Measurements from ENCODE around the gene HDAC8.
"Not testable (repeated sequence)": the region's sequence is repeated elsewhere in the genome, so short reads cannot be mapped to it uniquely, and the experiment has no call there.

Gene HDAC8

DNA sequence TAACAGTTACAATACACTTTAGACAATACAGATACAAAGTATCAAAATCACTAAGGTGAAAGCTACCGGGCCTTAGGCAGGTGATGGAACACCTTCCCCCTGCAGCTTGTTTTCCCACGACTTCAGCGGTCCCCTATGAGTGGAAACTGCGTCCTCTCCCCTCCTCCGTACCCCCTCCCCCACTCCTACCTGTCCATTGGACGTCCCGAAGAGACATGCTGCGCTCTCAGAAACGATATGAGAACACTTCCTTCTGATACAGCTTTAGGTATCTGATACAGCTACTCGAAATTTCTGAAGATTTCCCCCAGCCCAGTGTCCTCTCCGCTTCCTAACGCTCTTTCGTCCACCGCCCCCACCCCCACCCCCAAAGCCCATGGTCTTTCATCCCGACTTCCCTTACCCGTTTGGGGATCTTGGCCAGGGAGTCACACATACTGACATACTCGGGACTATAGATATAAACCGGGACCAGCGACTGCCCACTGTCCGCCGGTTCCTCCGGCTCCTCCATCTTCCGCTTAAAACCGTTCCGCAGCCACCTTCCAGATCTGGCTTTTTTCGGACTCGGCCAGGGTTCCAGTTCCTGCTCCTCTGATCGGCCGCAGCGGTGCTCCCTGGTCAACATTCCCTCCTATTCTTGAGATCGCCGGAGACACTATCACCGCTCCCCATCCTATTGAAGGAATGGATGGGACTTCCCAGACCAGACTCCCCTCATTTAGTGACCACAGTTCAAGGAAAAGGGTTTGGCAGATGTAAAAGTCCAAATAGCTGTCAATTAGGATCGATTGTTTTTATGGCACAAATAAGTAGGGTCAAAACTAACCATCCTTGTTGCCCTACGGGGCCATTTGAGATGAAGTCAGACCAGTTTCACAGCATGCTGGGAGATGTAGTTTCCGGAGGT lies at the start of gene HDAC8:
Gene HDAC8 (minus strand): TSS at position 596 of the 910 bp plus-strand sequence. CDS start 82 bp downstream, at position 514.
- DNase-seq, result peak; percentile 85

DNA sequence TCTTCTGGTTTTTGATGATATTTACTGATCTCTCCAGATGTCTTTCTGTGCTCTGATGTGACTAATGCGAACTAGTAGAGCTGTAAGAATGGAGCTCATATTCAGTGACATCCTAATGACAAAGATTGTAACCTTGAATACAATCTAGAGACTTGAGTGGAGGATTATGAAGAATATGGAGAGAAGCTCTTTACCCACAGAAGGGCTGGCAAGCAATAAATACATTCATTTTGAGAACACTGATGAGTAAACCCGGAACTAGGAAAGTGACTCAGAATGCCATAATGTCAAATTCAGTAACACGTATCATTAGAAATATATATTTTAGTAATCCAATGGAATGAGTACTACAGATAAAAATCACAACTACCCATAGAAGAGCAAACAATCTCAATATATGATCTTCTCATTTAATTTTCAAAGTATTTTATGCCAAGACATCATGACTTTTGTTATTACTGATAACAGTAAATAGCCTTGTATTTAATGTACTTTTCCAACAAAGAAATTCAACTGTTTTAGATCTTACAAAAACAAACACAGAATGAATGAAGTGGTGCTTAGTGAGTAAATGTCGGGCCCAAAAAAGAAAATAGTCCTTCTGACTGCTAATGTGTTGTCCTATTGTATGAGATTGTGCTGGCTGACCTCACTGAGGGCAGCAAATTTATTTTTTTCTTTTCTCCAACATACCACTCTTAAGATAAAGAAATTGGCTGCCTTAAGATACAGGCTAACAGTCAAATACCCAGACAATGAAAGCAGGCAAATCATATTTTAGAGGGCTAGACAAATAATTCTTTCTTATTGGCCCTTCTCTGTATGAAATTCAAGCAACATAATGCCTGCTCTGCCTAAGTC lies 49.2 kb upstream of the HDAC8 start:
- no peak for DNase-seq

DNA sequence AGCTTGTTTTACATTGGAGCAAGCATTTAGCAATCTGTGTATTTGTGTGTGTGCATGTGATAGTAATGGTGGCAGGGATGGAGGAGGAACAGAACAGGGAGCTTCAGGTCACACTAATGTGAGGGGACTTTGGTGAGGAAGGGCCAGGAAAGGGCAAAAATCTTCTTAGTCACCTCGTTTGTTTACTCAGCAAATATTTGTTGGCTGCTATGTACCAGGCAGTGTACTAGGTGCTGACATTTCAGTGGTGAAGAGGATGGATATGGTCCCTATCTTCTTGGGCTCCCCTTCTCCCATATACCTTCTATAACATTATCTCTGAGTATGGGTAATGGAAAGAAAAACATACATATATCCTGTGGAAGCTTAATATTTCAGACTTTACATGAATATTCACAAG lies 48.5 kb upstream of the HDAC8 start:
- no peak for DNase-seq

DNA sequence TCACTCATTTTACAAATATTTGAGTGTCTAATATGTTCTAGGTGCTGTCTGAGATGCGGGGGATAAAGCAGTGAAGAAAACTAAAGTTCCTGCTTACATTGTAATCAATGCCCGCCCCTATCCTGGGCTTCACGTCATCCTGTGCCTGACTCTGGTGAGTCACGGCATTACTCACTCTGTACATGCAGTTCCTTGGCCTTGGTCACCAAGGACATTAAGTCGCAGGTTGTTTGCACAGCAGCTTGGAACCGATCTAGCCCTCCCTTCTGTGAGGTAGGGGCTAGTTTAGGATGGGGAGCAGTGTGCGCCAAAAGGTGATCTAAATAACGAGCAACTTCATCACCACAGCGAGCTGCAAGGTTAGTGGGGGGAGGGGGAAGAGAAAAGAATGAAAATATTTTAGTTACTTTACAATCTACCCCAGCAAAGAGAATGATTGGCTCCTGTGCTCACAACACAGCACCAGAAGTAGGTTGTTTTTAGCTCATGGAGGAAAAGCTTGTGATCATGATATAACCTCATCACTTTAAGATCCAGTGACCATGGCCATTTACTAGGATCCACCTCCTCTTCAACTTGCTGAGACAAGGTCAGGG lies 48.0 kb upstream of the HDAC8 start:
- no peak for DNase-seq

DNA sequence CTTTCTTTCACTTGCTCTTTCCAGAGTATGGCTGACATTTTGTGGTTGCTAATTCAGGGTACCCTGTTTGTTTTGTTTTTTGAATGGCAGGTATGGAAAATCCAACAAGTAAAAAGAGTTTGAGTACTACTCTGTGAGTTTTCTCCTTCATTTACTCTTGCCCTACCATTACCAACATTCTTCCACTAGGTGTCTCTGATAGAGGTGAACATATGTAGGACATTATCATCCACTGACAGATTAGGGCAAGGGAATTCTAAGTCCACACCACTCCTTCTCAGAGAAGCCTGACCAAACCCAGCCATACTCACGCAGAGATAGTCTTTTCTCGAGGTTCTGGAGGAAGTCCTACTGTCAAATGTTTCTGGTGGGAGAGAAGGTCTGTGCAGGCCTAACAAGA lies 36.7 kb upstream of the HDAC8 start:
- DNase-seq, result peak; percentile 31

DNA sequence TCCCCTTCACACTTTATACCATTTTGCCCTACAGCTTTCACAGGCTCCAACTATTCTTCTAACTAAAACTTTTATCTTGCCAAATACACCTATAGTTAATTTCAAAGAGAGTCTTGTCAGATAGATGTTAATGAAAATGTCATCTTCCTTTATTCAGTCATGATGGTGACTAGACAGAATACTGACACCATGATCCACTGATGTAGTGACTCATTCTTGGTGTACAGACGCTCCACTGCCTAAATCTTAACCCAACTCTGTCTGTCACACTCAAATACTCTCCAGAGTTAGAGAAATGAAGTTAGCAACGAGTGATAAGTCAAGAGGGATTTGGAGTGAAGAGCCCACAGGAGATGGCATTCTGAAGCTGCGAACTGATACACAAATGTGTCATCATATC lies 32.1 kb upstream of the HDAC8 start:
- no peak for DNase-seq

DNA sequence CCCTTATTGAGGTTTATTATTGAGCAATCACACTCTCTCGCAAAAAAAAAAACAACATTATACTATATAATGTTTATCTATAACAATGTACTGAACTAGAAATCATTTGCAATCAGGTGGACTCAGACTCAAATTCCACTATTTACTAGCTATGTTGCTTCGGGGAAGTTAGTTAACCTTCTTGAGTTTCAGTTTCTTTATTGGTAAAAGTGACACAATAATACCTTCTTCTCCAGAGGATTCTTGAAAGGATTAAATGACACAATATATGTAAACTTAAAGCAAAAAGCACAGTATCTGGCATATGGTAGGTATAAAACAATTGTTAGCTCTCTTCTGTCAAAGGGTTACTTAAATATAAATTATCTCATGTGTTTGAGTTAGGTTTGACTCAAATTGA lies 31.5 kb upstream of the HDAC8 start:
- DNase-seq, result no peak

DNA sequence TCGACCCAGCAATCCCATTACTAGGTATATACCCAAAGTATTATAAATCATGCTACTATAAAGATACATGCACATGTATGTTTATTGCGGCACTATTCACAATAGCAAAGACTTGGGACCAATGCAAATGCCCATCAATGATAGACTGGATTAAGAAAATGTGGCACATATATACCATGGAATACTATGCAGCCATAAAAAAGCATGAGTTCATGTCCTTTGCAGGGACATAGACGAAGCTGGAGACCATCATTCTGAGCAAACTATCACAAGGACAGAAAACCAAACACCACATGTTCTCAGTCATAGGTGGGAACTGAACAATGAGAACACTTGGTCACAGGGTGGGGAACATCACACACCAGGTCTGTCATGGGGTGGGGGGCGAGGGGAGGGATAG lies 18.4 kb upstream of the HDAC8 start:
- not testable (repeated sequence) for DNase-seq

DNA sequence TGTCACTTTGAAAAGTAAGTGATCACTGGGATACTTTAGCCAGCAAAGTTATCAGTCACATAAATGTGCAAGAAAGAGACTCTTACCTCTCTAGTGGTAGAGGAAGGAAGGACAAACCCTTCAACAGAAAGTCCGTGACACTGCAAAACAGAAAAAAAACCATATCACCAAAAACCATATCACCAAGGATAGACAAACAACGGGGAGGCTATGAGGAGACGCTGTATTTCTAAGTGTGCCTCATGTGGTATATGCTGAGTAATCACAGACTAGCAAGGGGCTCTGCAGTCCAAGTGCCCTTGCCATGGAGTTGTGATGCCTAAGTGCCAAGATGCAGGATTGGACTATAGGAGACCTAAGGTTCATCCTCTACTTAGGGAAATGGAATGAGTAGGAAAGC lies 11.5 kb upstream of the HDAC8 start:
- no peak for DNase-seq

DNA sequence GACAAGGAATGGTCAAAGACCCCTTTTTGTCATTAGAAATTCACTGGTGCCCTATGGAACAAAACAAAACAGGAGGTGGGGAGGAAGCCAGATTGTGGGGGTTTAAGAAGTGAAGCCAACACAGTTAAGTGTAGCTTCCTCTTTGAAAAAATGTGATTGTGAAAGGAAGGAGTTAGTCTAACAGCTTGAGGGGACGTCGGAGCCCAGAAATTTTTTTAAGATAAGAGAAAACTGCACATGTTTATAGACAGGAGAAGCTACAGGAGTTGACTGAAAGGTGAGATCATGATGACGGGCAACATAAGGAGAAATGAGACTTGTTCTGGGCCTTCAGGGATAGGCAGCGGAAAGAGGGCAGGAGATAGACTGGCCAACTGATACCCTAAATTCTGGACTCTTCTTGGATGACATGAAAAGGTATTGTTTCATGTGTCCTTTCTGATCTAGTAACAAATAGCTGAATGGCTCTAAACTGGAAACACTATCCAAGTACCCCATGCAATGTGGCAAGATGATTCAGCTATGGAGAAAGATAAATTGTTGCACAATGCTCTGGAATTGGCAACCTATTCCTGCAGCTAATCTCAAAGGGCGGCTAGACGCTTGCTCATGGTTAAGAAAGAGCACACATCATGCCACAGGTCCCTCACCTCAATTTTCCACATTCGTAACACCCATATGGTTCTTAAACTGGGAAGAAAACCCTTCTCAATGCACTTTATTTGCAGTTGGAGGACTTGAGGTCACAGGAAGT lies 3.7 kb upstream of the HDAC8 start:
- DNase-seq, result no peak

DNA sequence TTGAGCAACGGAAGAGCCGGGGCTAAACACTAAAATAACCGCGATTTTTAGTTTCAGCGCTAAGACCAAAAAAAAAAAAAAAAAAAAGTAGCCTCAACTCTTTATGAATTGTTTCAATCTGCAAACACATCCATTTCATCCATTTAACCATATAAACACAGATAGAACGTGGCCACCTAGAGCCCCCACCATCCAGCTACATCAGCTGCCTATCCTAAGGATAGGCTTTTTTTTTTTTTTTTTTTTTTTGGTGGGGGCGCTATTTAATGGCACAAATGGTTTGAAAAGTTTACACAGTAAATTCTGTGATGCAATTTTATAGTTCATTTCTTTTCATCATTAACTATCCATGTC lies 492 bp upstream of the HDAC8 start:
- no peak for DNase-seq

DNA sequence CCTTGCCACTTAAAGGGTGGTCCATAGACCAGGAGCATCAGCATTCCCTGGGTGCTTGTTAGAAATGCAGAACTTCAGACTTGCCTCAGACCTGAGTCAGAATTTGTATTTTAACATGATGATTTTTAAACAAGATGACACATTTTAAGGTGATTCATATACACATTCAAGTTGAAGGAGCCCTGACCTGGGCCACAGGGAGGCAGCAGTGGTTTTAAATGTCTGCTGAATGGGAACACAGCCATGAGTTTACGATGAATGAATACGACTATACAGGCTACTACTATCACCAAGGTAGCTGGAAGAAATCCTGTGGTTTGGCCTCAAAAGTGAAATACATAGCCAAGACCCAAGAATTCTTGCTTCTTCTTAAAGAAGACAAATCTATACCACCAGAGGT lies 2.9 kb downstream of the HDAC8 start:
- no peak for DNase-seq

DNA sequence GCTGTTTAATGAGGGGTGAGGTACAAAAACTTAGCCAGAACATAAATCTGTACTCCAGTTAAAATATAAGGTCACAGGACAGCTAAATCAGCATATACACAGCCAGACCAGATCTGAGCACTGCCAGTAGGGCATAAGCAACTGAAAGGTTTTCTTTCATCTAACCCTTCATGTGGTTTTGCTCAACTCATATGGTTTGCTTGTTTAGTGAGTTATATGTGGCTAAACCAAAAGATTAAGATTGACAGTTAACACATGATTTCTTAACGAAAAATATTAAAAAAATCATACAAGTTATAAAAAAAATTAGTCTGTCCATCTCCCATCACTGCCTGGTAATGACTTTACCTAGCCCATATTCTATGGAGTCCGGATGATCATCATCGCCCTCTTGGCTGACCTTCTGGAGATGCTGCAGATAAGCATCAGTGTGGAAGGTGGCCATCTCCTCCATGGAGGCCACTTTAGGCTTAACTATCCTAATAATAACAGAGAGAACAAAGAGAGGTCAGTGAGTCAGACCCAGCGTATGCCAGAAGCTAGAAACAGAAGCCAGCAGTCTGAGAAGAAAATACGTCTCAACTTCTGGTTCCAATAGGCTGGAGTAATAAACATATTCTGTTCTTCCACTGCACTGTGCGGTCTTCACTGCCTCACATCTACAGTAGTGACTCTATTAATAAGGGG lies 4.1 kb downstream of the HDAC8 start:
- no peak for DNase-seq

DNA sequence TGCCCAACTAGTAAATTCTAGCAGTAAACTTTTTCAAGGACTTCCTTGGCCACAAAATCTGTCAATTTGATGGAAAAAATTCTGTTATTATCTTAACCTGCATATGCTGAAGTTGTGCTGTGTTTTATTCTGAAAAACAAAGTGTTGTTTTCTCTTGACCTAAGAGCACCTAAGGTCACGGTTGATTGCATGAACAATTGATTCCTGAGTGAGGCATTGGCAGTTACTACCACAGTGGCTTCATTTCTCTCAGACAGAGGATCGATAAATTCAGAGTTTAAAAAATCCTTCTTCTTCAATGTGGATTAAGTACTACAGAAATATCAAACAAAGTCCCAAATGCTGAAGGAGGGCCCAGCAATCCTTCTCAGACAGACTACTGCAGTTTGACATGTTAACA lies 6.2 kb downstream of the HDAC8 start:
- DNase-seq, result no peak

DNA sequence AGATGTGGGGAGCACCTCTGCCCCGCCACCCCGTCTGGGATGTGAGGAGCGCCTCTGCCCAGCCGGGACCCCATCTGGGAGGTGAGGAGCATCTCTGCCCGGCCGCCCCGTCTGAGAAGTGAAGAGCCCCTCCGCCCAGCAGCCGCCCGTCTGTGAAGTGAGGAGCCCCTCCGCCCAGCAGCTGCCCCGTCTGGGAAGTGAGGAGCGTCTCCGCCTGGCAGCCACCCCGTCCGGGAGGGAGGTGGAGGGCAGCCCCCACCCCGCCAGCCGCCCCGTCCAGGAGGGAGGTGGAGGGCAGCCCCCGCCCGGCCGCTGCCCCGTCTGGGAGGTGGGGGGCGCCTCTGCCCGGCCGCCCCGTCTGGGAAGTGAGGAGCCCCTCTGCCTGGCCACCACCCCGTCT lies 13.0 kb downstream of the HDAC8 start:
- DNase-seq, result not testable (repeated sequence)

DNA sequence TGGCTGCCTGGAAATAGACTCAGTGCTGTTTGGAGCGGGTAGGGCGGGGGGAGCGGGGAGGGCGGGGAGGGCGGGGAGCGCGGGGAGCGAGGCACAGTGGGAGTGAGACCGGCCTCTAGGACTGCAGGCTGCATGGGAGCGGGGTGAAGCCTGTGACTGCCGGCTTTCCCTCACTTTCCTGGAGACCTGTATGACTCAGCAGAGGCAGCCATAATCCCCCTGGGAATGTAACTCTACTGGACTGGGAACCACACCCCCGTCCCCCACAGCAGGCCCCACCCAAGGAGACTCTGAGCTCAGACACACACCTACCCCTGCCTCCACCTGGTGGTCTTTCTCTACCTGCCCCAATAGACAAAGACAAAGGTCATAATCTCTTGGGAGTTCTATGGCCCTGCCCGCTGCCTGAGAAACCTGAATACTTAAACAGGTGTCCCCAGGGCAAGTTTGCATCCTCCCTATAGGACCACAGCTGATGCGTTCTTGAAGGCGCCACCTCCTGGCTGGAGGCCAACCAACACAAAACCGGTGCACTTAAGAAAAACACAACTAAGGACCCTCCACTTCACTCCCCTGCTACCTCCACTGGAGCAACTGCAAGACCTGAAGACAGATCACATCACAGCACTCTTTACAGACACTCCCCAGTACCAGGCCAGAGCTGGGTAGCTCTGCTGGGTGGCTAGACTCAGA lies 18.0 kb downstream of the HDAC8 start:
- DNase-seq, result peak; percentile 42

DNA sequence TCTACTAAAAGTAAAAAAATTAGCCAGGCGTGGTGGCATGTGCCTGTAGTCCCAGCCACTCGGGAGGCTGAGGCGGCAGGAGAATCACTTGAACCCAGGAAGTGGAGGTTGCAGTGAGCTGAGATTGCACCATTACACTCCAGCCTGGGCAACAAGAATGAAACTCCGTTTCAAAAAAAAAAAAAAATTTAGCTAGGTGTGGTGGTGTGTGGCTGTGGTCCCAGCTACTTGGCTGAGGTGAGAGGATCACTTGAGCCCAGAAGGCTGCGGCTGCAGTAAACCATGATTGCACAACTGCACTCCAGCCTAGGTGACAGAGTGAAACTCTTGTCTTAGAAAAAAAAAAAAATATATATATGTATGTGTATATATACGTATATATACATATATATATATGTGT lies 20.2 kb downstream of the HDAC8 start:
- not testable (repeated sequence) for DNase-seq

DNA sequence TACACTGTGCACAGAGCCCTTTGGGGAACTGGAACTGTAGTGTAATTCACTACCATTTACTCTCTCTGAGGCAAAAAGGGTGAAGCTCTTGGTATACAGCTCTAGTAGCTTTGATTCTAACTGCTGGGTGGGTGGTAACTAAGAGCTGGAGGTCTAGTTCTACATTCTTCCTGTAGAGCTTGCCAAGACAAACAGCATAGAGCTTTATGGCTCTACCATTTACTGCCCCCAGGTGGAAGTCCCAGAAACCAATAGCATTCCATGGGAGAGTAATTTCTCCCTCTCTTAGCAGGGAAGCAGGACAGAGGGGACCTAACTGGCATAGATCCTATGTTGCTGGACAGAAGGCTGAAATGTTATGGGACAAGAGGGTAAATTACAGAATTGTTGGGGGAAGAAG lies 26.7 kb downstream of the HDAC8 start:
- peak; percentile 8 for DNase-seq

DNA sequence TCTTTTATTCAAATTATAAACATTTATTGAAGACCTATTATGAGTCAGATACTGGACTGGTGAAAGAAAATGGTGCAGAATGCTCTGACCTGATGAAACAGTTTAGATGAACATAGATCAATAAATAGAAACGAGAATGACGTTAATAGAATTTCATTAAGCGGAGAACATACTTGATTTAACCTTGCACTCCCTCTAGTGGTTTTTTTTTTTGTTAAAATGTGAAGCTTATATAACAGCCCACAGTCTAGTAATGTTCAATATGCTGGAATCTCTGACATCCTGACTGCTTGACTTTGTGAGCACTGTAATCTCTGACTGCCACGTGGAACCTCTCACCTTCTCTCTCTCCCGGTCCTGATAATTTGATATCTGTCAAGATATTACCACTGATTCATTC lies 32.3 kb downstream of the HDAC8 start:
- peak; percentile 19 for DNase-seq

DNA sequence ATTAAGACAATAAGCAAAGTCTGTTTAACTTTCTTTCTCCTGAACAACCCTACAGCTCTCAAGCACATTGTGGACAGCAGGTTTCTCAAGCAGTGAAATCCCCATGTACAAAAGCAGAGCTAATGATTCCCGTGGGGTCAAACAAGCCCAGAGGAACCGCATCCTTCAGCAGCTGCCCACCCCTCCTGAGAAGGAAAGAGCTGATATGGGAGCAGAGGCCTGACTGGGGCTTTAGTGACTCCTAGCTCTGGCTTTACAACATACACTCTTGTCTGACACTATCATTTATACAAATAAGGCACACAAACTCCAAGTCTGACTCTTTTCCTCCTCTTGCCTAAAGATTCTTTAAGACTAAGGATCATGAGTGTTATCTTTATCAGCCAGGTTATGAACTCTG lies 32.8 kb downstream of the HDAC8 start:
- peak; percentile 2 for DNase-seq

DNA sequence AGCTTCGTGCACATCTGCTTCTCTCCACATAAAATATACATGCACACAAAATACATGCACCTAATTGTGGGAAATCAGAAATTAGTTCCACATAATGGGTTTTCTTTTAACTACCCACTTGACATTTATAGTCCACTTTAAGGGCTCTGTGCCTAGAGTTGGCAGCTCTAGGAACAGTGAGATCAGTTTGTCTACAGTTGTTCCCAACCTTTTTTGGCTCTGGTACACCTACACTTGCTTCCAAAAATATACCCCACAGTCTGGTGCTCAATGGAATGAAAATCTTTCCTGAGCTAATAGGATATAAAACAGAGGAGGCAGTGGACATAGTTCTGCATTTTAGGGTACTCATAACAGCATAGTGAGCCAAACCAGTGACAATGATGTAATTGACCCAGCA lies 36.1 kb downstream of the HDAC8 start:
- DNase-seq, result no peak

DNA sequence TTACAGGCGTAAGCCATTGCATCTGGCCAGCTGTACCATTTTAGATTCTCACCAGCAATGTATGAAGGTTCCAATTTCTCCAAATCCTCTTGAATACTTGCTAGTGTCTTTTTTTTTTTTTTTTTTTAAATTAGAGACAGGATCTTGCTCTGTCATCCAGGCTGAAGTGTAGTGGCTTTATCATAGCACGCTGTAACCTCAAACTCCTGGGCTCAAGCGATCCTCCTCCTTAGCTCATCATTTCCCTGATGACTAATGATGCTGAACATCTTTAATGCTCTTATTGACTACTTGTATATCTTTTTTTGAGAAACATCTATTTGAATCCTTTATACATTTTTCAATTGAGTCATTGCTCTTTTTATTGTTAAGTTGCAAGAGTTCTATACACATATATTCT lies 40.3 kb downstream of the HDAC8 start:
- DNase-seq, result no peak
